ENCODE results near the gene BTBD1. TPM values are rescaled to one million over a fixed set of nuclear protein-coding genes. Genes with fewer than 3 reads are reported as not detected.
"Not testable (repeated sequence)": the region's sequence is repeated elsewhere in the genome, so short reads cannot be mapped to it uniquely, and the experiment has no call there.

BTBD1 gene
- total RNA-seq, 1 experiment from 2014 or later: 58.3 TPM

- DNase-seq (ENCODE audit: low spot score); H3K9me3 ChIP-seq (ENCODE audit: low read depth, low read length, poor library complexity, severe bottlenecking); intact Hi-C loops (cut with micrococcal nuclease; ENCODE audit: unreplicated experiment); H3K4me3 ChIP-seq (ENCODE audit: low read depth, low read length, poor library complexity, severe bottlenecking); CTCF ChIA-PET; H3K4me1 ChIP-seq (ENCODE audit: insufficient read depth, low read length, poor library complexity, severe bottlenecking); H3K36me3 ChIP-seq (ENCODE audit: insufficient read depth, low read length, poor library complexity, severe bottlenecking); H3K27ac ChIP-seq (ENCODE audit: low read depth, low read length, poor library complexity, severe bottlenecking); POLR2A ChIA-PET (ENCODE audit: low non-redundant PET); BruUV-seq (replicated peaks): not testable (repeated sequence)
- TF ChIP-seq, protein P1, sequence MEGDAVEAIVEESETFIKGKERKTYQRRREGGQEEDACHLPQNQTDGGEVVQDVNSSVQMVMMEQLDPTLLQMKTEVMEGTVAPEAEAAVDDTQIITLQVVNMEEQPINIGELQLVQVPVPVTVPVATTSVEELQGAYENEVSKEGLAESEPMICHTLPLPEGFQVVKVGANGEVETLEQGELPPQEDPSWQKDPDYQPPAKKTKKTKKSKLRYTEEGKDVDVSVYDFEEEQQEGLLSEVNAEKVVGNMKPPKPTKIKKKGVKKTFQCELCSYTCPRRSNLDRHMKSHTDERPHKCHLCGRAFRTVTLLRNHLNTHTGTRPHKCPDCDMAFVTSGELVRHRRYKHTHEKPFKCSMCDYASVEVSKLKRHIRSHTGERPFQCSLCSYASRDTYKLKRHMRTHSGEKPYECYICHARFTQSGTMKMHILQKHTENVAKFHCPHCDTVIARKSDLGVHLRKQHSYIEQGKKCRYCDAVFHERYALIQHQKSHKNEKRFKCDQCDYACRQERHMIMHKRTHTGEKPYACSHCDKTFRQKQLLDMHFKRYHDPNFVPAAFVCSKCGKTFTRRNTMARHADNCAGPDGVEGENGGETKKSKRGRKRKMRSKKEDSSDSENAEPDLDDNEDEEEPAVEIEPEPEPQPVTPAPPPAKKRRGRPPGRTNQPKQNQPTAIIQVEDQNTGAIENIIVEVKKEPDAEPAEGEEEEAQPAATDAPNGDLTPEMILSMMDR (conservative IDR thresholded peaks at IDR 0.05; ENCODE audit: low read depth, low read length): 0 out of 2 replicates have a peak, but pooled peaks have one; percentile 12
- H3K27me3 ChIP-seq (replicated peaks; ENCODE audit: insufficient read depth, low read depth, low read length, poor library complexity): peaks cover 11% of the 10 kb centered on the region
Observed at GRCh38 chr15:83085461-83085860, 18.4 kb upstream of the BTBD1 start.

- ChIA-PET POLR2A (ENCODE audit: low non-redundant PET) (no interaction called here), CTCF (interaction anchor here (0.5 kb wide), 1 partner anchor 357 kb away, joined by 3 read pairs; no protein-coding TSS in a partner anchor)
- Histone ChIP-seq H3K27ac (ENCODE audit: low read depth, low read length, poor library complexity, severe bottlenecking) (no peak overlapping the region), H3K36me3 (ENCODE audit: insufficient read depth, low read length, poor library complexity, severe bottlenecking) (no peaks in the 10 kb centered on the region), H3K27me3 (replicated peaks; ENCODE audit: insufficient read depth, low read depth, low read length, poor library complexity) (peaks cover 37% of the 10 kb centered on the region), H3K4me3 (ENCODE audit: low read depth, low read length, poor library complexity, severe bottlenecking) (no peak overlapping the region), H3K9me3 (ENCODE audit: low read depth, low read length, poor library complexity, severe bottlenecking) (no peaks in the 10 kb centered on the region), H3K4me1 (ENCODE audit: insufficient read depth, low read length, poor library complexity, severe bottlenecking) (no peaks in the 10 kb centered on the region)
- intact Hi-C loops (cut with micrococcal nuclease; ENCODE audit: unreplicated experiment): no loop called here
- TF ChIP-seq, protein P1 (conservative IDR thresholded peaks at IDR 0.05; ENCODE audit: low read depth, low read length): no peak
- TF ChIP-seq EZH2 (IDR thresholded peaks at IDR 0.05; ENCODE audit: borderline replicate concordance, low read depth, low read length, poor library complexity, severe bottlenecking): no peak
- DNase-seq (ENCODE audit: low spot score): no peak
- BruUV-seq (replicated peaks): no TSS peak
Observed at GRCh38 chr15:83082730-83083386, 15.8 kb upstream of the BTBD1 start.

DNA sequence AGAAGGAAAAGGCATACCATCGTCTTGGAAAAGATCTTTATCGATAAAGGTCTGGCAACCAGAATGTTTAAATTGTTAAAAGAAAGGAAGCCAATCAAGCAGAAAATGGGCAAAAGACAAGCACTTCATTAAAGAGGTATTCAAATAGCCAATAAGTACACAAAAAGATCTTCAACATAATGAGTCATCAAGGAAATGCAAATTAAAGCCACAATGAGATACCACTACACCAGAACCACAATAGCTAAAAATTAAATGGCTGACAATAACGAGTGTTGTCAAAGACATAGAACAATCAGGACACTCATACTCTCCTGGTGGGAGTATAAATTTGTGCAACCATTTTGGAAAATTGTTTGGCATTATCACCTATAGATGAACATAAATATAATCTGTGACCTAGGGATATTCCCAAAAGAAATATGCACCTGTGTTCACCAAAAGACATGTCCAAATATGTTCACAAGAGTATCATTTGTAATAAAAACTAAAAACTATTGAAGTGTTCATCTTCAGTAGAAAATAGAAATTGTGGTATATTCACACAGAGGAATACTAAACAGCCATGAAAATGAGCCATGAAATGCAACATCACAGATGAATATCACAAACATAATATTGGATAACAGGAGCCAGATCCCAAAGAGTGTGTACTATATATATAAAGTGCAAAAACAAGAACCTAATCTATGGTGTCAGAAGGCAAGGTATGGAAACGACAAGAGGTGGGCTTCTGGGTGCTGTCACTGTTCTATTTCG is 14.4 kb upstream of the BTBD1 start:
- CTCF ChIA-PET: no interaction called here
- POLR2A ChIA-PET (ENCODE audit: low non-redundant PET): no interaction called here

More for the DNA sequence above, 14.4 kb upstream of the BTBD1 start:
- Histone ChIP-seq H3K27me3 (replicated peaks; ENCODE audit: insufficient read depth, low read depth, low read length, poor library complexity) (peaks cover 51% of the 10 kb centered on the region), H3K27ac (ENCODE audit: low read depth, low read length, poor library complexity, severe bottlenecking) (no peak overlapping the region), H3K9me3 (ENCODE audit: low read depth, low read length, poor library complexity, severe bottlenecking) (no peaks in the 10 kb centered on the region), H3K4me3 (ENCODE audit: low read depth, low read length, poor library complexity, severe bottlenecking) (no peak overlapping the region), H3K4me1 (ENCODE audit: insufficient read depth, low read length, poor library complexity, severe bottlenecking) (no peaks in the 10 kb centered on the region), H3K36me3 (ENCODE audit: insufficient read depth, low read length, poor library complexity, severe bottlenecking) (no peaks in the 10 kb centered on the region)
- BruUV-seq (replicated peaks): no TSS peak
- intact Hi-C loops (cut with micrococcal nuclease; ENCODE audit: unreplicated experiment): no loop called here
- DNase-seq (ENCODE audit: low spot score): no peak
- TF ChIP-seq EZH2 (IDR thresholded peaks at IDR 0.05; ENCODE audit: borderline replicate concordance, low read depth, low read length, poor library complexity, severe bottlenecking): no peak
- TF ChIP-seq, protein P1 (conservative IDR thresholded peaks at IDR 0.05; ENCODE audit: low read depth, low read length): no peak

Measured in A673 (cell line).